ENCODE measurements around the gene ACAP2.

DNA sequence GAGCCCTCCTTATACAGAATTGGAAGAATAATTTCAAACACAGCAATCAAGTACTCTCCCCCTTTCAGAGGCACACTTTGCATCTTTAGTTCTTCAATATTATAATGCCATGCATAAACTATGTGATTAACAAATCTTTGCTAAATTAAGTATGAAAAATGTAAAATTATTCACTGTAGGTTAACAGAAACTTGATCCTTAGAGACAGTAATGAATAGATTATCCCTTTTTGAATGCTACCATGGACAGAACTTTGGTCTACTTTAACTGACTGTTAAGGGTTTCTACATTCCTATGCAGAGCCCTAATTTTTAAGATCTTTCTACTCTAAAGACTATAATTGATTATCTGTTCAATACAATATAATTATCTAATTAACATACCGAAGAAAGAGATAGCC is 146.2 kb downstream of the ACAP2 start:
- TF ChIP-seq, protein P1, sequence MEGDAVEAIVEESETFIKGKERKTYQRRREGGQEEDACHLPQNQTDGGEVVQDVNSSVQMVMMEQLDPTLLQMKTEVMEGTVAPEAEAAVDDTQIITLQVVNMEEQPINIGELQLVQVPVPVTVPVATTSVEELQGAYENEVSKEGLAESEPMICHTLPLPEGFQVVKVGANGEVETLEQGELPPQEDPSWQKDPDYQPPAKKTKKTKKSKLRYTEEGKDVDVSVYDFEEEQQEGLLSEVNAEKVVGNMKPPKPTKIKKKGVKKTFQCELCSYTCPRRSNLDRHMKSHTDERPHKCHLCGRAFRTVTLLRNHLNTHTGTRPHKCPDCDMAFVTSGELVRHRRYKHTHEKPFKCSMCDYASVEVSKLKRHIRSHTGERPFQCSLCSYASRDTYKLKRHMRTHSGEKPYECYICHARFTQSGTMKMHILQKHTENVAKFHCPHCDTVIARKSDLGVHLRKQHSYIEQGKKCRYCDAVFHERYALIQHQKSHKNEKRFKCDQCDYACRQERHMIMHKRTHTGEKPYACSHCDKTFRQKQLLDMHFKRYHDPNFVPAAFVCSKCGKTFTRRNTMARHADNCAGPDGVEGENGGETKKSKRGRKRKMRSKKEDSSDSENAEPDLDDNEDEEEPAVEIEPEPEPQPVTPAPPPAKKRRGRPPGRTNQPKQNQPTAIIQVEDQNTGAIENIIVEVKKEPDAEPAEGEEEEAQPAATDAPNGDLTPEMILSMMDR (conservative IDR thresholded peaks at IDR 0.05 in 1 of 2, IDR thresholded peaks at IDR 0.05 in 1 of 2; ENCODE audit: low read depth in 1 of 2, low read length in 2 of 2): no peak
- no peak for TF ChIP-seq EZH2 (IDR thresholded peaks at IDR 0.05; ENCODE audit: low read length, missing control alignments)

Measured in fibroblast of lung (primary cell).